H1 (cell line): ENCODE data around the gene CCDC178. TPM values are rescaled to one million over a fixed set of nuclear protein-coding genes. Genes with fewer than 3 reads are reported as not detected.

Experiments
- KDM1A ChIP-seq: fragments of 200-600, 300-600 bp; sonication (generic); IDR thresholded peaks from 2 replicates; pipeline ENCODE4 v1.7.1; 2016; ENCODE audit warnings: mild to moderate bottlenecking, low read length, borderline replicate concordance
- polyA plus RNA-seq, 7 experiments: library from polyadenylated mRNA; depleted of rRNA in 3 of 7; stranded (reverse) in 5 of 7; unstranded in 2 of 7; fragments of >200 nt in 5 of 7; fragments of 200-250 nt in 2 of 7; gene quantifications; 1 replicate in 5 of 7; 2 replicates in 1 of 7; 4 replicates in 1 of 7; pipeline versions ENCODE4 v1.2.1 to v1.2.3, GENCODE V29; 2011 to 2013; ENCODE audit warnings: missing spikeins in 2 of 7, mixed read lengths in 2 of 7
- total RNA-seq: library from RNA; stranded (reverse); fragmentation: NEBNext Ultra II Directional; extraction: Animal tissue kit (Norgen Biotek cat#: 25700); gene quantifications from 2 replicates; pipeline ENCODE4 v1.2.1, GENCODE V29; 2021

Gene CCDC178
- total and polyA plus RNA-seq, 2 of the 8 experiments (the other 6 are each of a cell fraction or from before 2014, with no cell fraction given) = not detected

DNA sequence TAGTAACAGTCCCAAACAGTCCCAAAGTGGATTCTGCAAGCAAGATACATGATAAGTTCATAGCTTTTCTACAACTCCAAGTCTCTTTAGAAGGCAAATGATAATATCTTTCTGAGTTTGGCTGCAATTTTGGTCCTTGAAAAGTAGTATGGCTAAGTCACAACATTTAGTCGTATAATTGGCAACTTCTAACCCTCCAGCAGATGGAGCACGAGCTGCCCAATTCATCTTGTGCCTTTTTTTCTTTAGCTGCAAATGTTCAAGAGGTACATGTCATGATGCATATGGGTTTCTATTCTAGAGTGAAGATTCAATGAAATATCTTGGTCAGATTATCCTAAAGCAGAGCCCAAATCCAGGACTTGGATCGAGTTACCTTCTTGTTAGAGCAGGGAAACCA, 540.7 kb downstream of the CCDC178 start (continued):
- TF ChIP-seq KDM1A = no peak
